Measurements from ENCODE around the gene CMIP.
A peak's percentile ranks its signal among the peaks of the same experiment; 100 is the strongest.
"Not testable (repeated sequence)": the region's sequence is repeated elsewhere in the genome, so short reads cannot be mapped to it uniquely, and the experiment has no call there.

Gene CMIP

GRCh38 chr16:81521141-81521626, 76.6 kb downstream of the CMIP start:
- no peak overlapping the region for H3K27ac ChIP-seq (ENCODE audit: low read depth, low read length)
- H3K4me3 ChIP-seq (ENCODE audit: low read depth, low read length), result no peak overlapping the region
- no peaks in the 10 kb centered on the region for H3K36me3 ChIP-seq (ENCODE audit: insufficient read depth, low read length)

GRCh38 chr16:81522108-81522701, 77.6 kb downstream of the CMIP start:
- Histone ChIP-seq H3K27me3 (ENCODE audit: insufficient read depth, low read length) (no peaks in the 10 kb centered on the region), H3K27ac (ENCODE audit: low read depth, low read length) (no peak overlapping the region), H2AFZ (ENCODE audit: low read length, unreplicated experiment) (no peak overlapping the region), H3K79me2 (ENCODE audit: control insufficient read depth, insufficient read depth, low read length, unreplicated experiment) (peaks cover 8% of the 10 kb centered on the region), H3K36me3 (ENCODE audit: insufficient read depth, low read length) (no peaks in the 10 kb centered on the region), H3K4me3 (ENCODE audit: low read depth, low read length) (no peak overlapping the region), H3K4me1 (ENCODE audit: control insufficient read depth, insufficient read depth, low read length, unreplicated experiment) (peaks cover 21% of the 10 kb centered on the region)

More at GRCh38 chr16:81521141-81521626, 76.6 kb downstream of the CMIP start:
- H3K27me3 ChIP-seq (ENCODE audit: insufficient read depth, low read length), result no peaks in the 10 kb centered on the region
- H2AFZ ChIP-seq (ENCODE audit: low read length, unreplicated experiment), result no peak overlapping the region
- H3K4me1 ChIP-seq (ENCODE audit: control insufficient read depth, insufficient read depth, low read length, unreplicated experiment), result peaks cover 11% of the 10 kb centered on the region
- peaks cover 8% of the 10 kb centered on the region for H3K79me2 ChIP-seq (ENCODE audit: control insufficient read depth, insufficient read depth, low read length, unreplicated experiment)

GRCh38 chr16:81522851-81523250, 78.2 kb downstream of the CMIP start:
- not testable (repeated sequence) for H2AFZ ChIP-seq (ENCODE audit: low read length, unreplicated experiment); H3K27me3 ChIP-seq (ENCODE audit: insufficient read depth, low read length); H3K36me3 ChIP-seq (ENCODE audit: insufficient read depth, low read length); H3K27ac ChIP-seq (ENCODE audit: low read depth, low read length); H3K4me3 ChIP-seq (ENCODE audit: low read depth, low read length)
- Histone ChIP-seq H3K4me1 (ENCODE audit: control insufficient read depth, insufficient read depth, low read length, unreplicated experiment) (peaks cover 27% of the 10 kb centered on the region), H3K79me2 (ENCODE audit: control insufficient read depth, insufficient read depth, low read length, unreplicated experiment) (peaks cover 13% of the 10 kb centered on the region)

GRCh38 chr16:81523387-81524115, 78.9 kb downstream of the CMIP start:
- no peak overlapping the region for H3K4me3 ChIP-seq (ENCODE audit: low read depth, low read length)
- no peak overlapping the region for H2AFZ ChIP-seq (ENCODE audit: low read length, unreplicated experiment)
- H3K27me3 ChIP-seq (ENCODE audit: insufficient read depth, low read length), result no peaks in the 10 kb centered on the region
- peaks cover 27% of the 10 kb centered on the region for H3K4me1 ChIP-seq (ENCODE audit: control insufficient read depth, insufficient read depth, low read length, unreplicated experiment)
- no peak overlapping the region for H3K27ac ChIP-seq (ENCODE audit: low read depth, low read length)
- H3K79me2 ChIP-seq (ENCODE audit: control insufficient read depth, insufficient read depth, low read length, unreplicated experiment), result peaks cover 19% of the 10 kb centered on the region
- H3K36me3 ChIP-seq (ENCODE audit: insufficient read depth, low read length), result no peaks in the 10 kb centered on the region

GRCh38 chr16:81524382-81524781, 79.8 kb downstream of the CMIP start:
- Histone ChIP-seq H3K79me2 (ENCODE audit: control insufficient read depth, insufficient read depth, low read length, unreplicated experiment) (peaks cover 20% of the 10 kb centered on the region), H3K27me3 (ENCODE audit: insufficient read depth, low read length) (no peaks in the 10 kb centered on the region), H3K36me3 (ENCODE audit: insufficient read depth, low read length) (no peaks in the 10 kb centered on the region), H3K27ac (ENCODE audit: low read depth, low read length) (no peak overlapping the region), H3K4me1 (ENCODE audit: control insufficient read depth, insufficient read depth, low read length, unreplicated experiment) (peaks cover 27% of the 10 kb centered on the region), H2AFZ (ENCODE audit: low read length, unreplicated experiment) (no peak overlapping the region), H3K4me3 (ENCODE audit: low read depth, low read length) (no peak overlapping the region)

GRCh38 chr16:81524885-81525284, 80.3 kb downstream of the CMIP start:
- H3K27me3 ChIP-seq (ENCODE audit: insufficient read depth, low read length); H3K27ac ChIP-seq (ENCODE audit: low read depth, low read length); H2AFZ ChIP-seq (ENCODE audit: low read length, unreplicated experiment); H3K4me3 ChIP-seq (ENCODE audit: low read depth, low read length); H3K36me3 ChIP-seq (ENCODE audit: insufficient read depth, low read length): not testable (repeated sequence)
- Histone ChIP-seq H3K79me2 (ENCODE audit: control insufficient read depth, insufficient read depth, low read length, unreplicated experiment) (peaks cover 20% of the 10 kb centered on the region), H3K4me1 (ENCODE audit: control insufficient read depth, insufficient read depth, low read length, unreplicated experiment) (peaks cover 27% of the 10 kb centered on the region)

DNA sequence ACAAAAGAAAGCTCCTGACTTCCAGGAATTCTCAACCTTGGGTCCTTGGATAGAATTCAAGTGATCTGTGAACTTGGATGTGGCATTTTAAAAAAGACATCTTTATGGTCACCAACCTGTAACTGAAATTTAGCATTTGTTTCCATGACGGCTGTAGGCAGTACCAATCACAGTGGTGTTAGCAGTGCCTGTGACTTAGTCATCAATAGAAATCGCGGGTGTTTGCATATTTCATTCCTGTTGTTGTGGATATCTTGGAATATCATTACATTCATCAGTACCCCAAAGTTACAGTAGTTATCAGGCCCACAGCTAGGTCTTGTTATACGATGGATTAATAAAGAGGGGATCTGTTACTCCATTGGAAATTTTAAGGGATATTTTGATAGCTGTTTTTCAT, 81.6 kb downstream of the CMIP start:
- Histone ChIP-seq H3K4me3 (ENCODE audit: low read depth, low read length) (no peak overlapping the region), H3K27me3 (ENCODE audit: insufficient read depth, low read length) (no peaks in the 10 kb centered on the region), H3K79me2 (ENCODE audit: control insufficient read depth, insufficient read depth, low read length, unreplicated experiment) (peaks cover 20% of the 10 kb centered on the region), H3K36me3 (ENCODE audit: insufficient read depth, low read length) (no peaks in the 10 kb centered on the region), H2AFZ (ENCODE audit: low read length, unreplicated experiment) (no peak overlapping the region), H3K4me1 (ENCODE audit: control insufficient read depth, insufficient read depth, low read length, unreplicated experiment) (peaks cover 27% of the 10 kb centered on the region), H3K27ac (ENCODE audit: low read depth, low read length) (peak overlapping the region; percentile 61)

- peaks cover 27% of the 10 kb centered on the region for H3K4me1 ChIP-seq (ENCODE audit: control insufficient read depth, insufficient read depth, low read length, unreplicated experiment)
- peak overlapping the region; percentile 61 for H3K27ac ChIP-seq (ENCODE audit: low read depth, low read length)
- no peaks in the 10 kb centered on the region for H3K36me3 ChIP-seq (ENCODE audit: insufficient read depth, low read length)
- peak overlapping the region; percentile 96 for H2AFZ ChIP-seq (ENCODE audit: low read length, unreplicated experiment)
- peak overlapping the region; percentile 45 for H3K4me3 ChIP-seq (ENCODE audit: low read depth, low read length)
- H3K79me2 ChIP-seq (ENCODE audit: control insufficient read depth, insufficient read depth, low read length, unreplicated experiment), result peaks cover 20% of the 10 kb centered on the region
- H3K27me3 ChIP-seq (ENCODE audit: insufficient read depth, low read length), result no peaks in the 10 kb centered on the region
These were observed 82.3 kb downstream of the CMIP start for GRCh38 chr16:81526935-81527334.

DNA sequence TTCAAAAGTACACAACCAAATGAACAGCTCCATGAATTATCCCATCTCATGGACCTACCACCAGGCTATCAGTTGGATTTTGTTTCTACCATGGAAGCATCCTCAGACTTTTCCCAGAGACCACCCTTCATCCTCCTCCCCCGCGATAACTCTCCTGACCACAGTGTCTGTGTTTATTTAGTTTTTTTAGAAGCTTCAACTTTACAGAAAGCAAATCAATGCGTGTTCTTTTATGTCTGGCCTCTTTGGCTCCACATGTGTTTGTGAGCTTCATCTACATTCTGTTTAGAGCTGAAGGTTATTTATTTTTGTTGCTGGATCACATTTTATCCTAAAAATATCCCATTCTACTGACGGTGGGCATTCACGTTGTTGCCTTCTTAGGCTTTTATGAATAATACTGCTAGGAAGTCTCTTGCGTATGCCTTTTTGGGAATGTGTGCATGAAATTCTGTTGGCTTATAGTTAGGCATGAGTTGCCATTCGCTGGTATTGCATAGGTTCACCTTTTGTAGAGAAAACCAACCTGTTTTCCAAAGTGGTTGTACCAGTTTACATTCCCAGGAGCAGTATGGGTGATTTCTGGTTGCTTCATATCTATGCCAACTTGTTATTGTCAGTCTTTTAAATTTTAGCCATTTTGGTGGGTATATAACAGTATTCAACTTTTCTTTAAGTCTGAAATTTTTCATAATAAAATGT, 83.0 kb downstream of the CMIP start:
- H3K4me1 ChIP-seq (ENCODE audit: control insufficient read depth, insufficient read depth, low read length, unreplicated experiment), result peaks cover 27% of the 10 kb centered on the region
- no peaks in the 10 kb centered on the region for H3K27me3 ChIP-seq (ENCODE audit: insufficient read depth, low read length)
- H3K27ac ChIP-seq (ENCODE audit: low read depth, low read length), result peak overlapping the region; percentile 61
- H3K4me3 ChIP-seq (ENCODE audit: low read depth, low read length), result peak overlapping the region; percentile 45; the same call in 1 of the 2 replicates
- H2AFZ ChIP-seq (ENCODE audit: low read length, unreplicated experiment), result peak overlapping the region; percentile 96
- H3K79me2 ChIP-seq (ENCODE audit: control insufficient read depth, insufficient read depth, low read length, unreplicated experiment), result peaks cover 20% of the 10 kb centered on the region
- no peaks in the 10 kb centered on the region for H3K36me3 ChIP-seq (ENCODE audit: insufficient read depth, low read length)

GRCh38 chr16:81528256-81528655, 83.6 kb downstream of the CMIP start:
- Histone ChIP-seq H3K27ac (ENCODE audit: low read depth, low read length) (no peak overlapping the region), H3K4me3 (ENCODE audit: low read depth, low read length) (no peak overlapping the region), H3K27me3 (ENCODE audit: insufficient read depth, low read length) (no peaks in the 10 kb centered on the region), H2AFZ (ENCODE audit: low read length, unreplicated experiment) (no peak overlapping the region), H3K79me2 (ENCODE audit: control insufficient read depth, insufficient read depth, low read length, unreplicated experiment) (peaks cover 20% of the 10 kb centered on the region), H3K4me1 (ENCODE audit: control insufficient read depth, insufficient read depth, low read length, unreplicated experiment) (peaks cover 26% of the 10 kb centered on the region), H3K36me3 (ENCODE audit: insufficient read depth, low read length) (no peaks in the 10 kb centered on the region)

All from ACC112 (cell line).